CD4-positive, alpha-beta T cell treated with Interleukin-10 for 1 hour (primary cell): ENCODE data around the gene RBM10.
"Not testable (repeated sequence)": the region's sequence is repeated elsewhere in the genome, so short reads cannot be mapped to it uniquely, and the experiment has no call there.

ENCODE experiments used
- DNase-seq: peaks from one replicate; pipeline ENCODE4 v3.0.0-alpha.2; 2020

The RBM10 gene, protein sequence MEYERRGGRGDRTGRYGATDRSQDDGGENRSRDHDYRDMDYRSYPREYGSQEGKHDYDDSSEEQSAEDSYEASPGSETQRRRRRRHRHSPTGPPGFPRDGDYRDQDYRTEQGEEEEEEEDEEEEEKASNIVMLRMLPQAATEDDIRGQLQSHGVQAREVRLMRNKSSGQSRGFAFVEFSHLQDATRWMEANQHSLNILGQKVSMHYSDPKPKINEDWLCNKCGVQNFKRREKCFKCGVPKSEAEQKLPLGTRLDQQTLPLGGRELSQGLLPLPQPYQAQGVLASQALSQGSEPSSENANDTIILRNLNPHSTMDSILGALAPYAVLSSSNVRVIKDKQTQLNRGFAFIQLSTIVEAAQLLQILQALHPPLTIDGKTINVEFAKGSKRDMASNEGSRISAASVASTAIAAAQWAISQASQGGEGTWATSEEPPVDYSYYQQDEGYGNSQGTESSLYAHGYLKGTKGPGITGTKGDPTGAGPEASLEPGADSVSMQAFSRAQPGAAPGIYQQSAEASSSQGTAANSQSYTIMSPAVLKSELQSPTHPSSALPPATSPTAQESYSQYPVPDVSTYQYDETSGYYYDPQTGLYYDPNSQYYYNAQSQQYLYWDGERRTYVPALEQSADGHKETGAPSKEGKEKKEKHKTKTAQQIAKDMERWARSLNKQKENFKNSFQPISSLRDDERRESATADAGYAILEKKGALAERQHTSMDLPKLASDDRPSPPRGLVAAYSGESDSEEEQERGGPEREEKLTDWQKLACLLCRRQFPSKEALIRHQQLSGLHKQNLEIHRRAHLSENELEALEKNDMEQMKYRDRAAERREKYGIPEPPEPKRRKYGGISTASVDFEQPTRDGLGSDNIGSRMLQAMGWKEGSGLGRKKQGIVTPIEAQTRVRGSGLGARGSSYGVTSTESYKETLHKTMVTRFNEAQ

GRCh38 chrX:47144626-47145394, at the start of gene RBM10, which contains the start of gene NDUFB11:
Gene RBM10 (plus strand): TSS chrX:47145221. CDS start chrX:47147482, 2,261 bp downstream.
Gene NDUFB11 (minus strand): TSS chrX:47144702. CDS start chrX:47144679, 23 bp downstream.
- peak; percentile 94 for DNase-seq

DNA sequence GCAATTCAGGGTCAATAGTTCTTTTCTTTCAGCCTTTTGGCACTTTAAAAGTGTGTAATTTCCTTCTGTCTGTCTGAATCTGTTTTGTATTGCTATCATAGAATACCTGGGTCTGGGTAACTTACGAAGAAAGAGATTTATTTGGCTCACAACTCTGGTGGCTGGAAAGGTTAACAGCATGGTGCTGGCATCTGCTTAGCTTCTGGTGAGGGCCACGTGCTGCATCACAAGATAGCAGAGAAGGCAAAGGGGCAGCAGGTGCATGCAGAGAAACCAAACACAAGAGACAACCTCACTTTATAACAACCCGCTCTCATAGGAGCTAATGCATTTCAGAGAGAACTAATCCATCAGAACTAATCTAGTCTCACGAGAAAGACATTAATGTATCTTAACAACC, 48.0 kb upstream of the RBM10 start:
- DNase-seq, result no peak

DNA sequence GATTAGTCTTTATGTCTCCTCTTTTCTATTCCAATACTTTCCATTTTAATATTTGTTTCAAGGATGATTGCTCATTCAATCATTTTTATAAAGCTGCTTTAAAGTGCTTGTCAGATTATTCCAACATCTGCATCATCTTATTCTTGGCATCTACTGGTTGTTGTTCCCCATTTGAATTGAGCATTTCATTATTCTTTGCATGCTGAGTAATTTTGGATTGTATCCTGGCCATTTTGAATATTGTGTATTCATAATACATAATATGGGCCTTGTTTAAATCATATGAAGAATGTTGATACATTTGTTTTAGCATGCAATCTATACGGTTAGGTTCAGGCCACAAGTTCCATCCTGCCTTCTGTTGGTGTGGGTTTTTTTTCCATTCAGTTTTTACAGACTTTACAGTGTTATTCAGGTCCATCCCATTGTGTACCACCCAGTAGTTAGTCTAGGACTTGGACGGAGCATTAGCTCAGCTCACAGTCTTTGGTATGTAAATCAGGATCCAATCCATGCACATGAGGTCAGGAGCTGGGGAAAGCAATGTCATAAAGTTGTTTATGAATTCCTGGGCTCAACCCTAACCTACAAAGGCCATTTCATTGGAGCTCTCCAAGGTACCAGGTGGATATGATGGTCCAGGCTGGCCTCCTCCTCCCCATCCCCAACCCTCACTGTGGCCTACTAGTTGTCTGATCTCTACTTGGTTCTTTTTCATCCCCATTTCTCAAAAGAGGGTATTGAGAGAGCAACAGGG, 46.5 kb upstream of the RBM10 start:
- no peak for DNase-seq

- no peak for DNase-seq
These were observed 43.8 kb upstream of the RBM10 start for GRCh38 chrX:47101206-47101605.

GRCh38 chrX:47110936-47111615, 33.9 kb upstream of the RBM10 start:
- not testable (repeated sequence) for DNase-seq

DNA sequence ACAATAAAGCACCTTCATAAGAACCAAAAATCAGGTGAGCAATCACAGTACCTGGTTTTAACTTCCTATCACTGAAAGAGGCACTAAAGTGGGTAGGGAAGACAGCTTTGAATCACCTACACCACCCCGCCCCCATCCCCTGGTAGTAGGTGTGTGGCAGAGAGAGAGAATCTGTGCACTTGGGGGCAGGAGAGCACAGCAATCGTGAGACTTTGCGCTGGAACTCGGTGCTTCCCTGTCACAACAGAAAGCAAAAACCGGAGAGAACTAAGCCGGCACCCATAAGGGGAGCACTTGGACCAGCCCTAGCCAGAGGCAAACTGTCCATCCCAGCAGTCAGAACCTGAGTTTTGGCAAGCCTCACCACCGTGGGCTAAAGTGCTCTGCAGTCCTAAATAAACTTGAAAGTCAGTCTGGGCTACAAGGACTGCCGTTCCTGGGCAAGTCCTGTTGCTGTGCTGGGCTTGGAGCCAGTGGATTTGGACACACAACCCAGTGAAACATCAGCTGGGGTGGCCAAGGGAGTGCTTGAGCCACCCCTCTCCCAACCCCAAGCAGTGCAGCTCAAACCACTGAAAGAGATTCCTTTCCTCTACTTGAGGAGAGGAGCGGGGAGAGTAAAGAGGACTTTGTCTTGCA, 32.6 kb upstream of the RBM10 start:
- no peak for DNase-seq

DNA sequence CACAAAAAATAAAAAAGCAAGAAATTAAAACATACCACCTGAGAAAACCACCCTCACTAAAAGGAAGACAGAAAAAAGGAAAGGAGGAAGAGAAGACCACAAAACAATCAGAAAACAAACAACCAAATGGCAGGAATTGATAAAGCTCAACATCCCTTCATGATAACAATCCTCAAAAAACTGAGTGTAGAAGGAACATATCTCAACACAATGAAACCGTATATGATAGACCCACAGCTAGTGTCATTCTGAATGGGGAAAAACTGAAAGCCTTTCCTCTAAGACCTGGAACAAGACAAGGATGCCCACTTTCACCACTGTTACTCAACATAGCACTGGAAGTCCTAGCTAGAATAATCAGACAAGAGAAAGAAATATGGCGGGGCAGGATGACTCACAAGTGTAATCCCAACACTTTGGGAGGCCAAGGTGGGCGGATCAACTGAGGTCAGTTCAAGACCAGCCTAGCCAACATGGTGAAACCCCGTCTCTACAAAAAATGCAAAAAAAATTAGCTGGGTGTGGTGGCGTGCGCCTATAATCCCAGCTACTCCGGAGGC, 28.4 kb upstream of the RBM10 start:
- not testable (repeated sequence) for DNase-seq

DNA sequence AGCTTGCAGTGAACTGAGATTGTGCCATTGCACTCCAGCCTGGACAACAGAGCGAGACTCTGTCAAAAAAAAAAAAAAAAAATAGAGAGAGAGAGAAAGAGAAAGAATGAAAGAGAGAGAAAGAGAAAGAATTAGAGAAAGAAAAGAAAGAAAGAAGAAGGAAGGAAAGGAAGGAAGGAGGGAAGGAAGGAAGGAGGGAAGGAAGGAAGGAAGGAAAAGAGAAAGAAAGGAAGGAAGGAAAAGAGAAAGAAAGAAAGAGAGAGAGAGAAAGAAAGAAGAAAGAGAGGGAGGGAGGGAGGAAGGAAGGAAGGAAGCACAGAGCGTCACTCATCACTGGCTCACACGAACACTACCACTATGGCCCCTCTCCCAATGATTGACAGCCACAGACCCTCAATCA, 20.6 kb upstream of the RBM10 start:
- DNase-seq, result not testable (repeated sequence)

- peak; percentile 95 for DNase-seq
These were observed 15.7 kb upstream of the RBM10 start for GRCh38 chrX:47129157-47129898.

GRCh38 chrX:47129899-47130358, 15.1 kb upstream of the RBM10 start:
- DNase-seq, result no peak

DNA sequence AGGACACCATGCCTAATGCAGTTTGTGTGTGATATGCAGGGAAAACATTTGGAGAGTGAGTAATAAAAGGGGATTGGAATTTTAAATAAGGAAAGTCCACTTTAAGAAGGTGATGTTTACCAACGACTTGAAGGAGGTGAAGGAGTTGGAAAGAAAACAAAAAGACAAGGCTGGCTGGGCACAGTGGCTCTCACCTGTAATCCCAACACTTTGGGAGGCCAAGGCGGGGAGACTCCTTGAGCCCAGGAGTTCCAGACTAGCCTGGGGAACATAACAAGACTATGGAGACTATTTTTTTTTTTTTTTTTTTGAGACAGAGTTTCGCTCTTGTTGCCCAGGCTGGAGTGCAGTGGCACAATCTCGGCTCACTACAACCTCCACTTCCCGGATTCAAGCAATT, 11.5 kb upstream of the RBM10 start:
- DNase-seq, result no peak

DNA sequence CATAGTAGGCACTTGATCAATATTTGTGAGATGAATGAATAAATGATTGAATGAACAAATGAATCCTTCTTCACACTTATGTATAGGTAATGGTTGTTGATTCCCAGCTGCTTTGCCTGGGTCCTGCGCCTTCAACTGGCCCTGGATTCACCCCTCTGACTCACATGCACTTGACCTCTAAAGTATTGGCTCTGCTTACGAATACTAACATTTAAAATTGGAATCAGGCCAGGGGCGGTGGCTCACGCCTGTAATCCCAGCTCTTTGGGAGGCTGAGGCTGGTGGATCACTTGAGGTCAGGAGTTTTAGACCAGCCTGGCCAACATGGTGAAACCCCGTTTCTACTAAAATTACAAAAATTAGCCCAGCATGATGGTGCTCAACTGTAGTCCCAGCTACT, 9.4 kb upstream of the RBM10 start:
- DNase-seq, result not testable (repeated sequence)

- no peak for DNase-seq
These were observed 6.8 kb upstream of the RBM10 start for GRCh38 chrX:47138171-47138570.

- no peak for DNase-seq
These were observed 961 bp upstream of the RBM10 start for GRCh38 chrX:47143894-47144625.

GRCh38 chrX:47145395-47146120, 537 bp downstream of the RBM10 start:
- DNase-seq, result no peak

DNA sequence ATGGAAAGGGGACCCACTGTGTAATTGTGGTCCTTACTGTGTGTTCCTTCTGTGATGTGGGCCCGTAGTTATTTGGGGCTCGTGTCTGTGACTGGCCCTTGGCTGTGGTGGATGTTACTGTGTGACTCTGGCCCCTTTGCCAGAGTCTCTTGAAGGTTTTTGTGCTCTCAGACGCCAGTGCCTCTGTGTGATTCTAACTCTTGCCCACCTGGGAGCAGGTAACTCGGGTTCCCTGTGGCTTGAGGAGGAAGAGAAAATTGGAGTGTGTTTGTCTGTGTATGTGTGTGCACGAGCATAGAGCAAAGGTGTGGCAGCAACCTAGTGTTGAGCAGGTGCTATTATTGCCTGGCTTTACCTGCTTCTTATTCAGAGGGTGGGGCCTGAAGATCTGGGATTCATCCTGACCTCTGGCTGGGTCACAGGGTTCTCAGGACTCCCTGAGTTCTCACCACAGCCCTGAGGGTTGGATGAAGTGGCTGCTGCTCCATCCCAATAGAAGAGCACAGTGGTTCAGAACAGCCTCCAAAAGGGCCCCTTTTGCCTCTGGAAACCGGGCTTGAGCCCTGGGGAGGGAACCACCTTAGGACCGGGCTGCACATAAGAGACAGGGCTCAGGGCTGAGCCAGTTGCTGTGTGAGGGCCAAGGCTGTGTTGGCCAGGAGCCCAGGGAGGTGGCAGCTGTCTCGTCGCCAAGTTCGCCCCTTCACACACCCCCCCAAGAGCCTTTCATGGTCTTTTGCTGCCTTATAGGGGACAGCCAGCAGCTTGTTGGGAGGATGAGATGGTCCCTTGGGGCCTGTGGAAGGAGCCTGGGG, 1.3 kb downstream of the RBM10 start:
- DNase-seq, result no peak
